ENCODE measurements around the gene CHCHD3. TPM values are rescaled to one million over a fixed set of nuclear protein-coding genes. Genes with fewer than 3 reads are reported as not detected.

The CHCHD3 gene
- total RNA-seq, 1 experiment from 2014 or later: 83.5 TPM

- no peaks in the 10 kb centered on the region for H4K20me1 ChIP-seq (ENCODE audit: insufficient read depth, low read depth, low read length)
- H3K9ac ChIP-seq (ENCODE audit: low read length): no peak overlapping the region
- no peaks in the 10 kb centered on the region for H3K36me3 ChIP-seq (ENCODE audit: insufficient read depth, low read length)
- no peaks in the 10 kb centered on the region for H3K79me2 ChIP-seq (ENCODE audit: low read length)
- H3K27me3 ChIP-seq (ENCODE audit: low read length): no peaks in the 10 kb centered on the region
- no peaks in the 10 kb centered on the region for H3K9me3 ChIP-seq (ENCODE audit: low read length)
- H3K9me2 ChIP-seq (replicated peaks; ENCODE audit: insufficient read depth, low read length): no peaks in the 10 kb centered on the region
- H3K27ac ChIP-seq (ENCODE audit: low read length): no peak overlapping the region
- no peak for DNase-seq
- no peaks in the 10 kb centered on the region for H3K4me1 ChIP-seq (ENCODE audit: low read length)
- no peak overlapping the region for H3K4me2 ChIP-seq (ENCODE audit: low read depth, low read length, poor library complexity, severe bottlenecking)
- H2AFZ ChIP-seq (ENCODE audit: low read length): no peak overlapping the region
- H3K4me3 ChIP-seq (ENCODE audit: low read length): no peak overlapping the region
Measured at GRCh38 chr7:132760244-132760623, 321.7 kb downstream of the CHCHD3 start.

- no peaks in the 10 kb centered on the region for H3K36me3 ChIP-seq (ENCODE audit: insufficient read depth, low read length)
- H3K4me1 ChIP-seq (ENCODE audit: low read length): no peaks in the 10 kb centered on the region
- no peaks in the 10 kb centered on the region for H4K20me1 ChIP-seq (ENCODE audit: insufficient read depth, low read depth, low read length)
- no peak overlapping the region for H2AFZ ChIP-seq (ENCODE audit: low read length)
- no peaks in the 10 kb centered on the region for H3K9me2 ChIP-seq (replicated peaks; ENCODE audit: insufficient read depth, low read length)
- H3K27ac ChIP-seq (ENCODE audit: low read length): no peak overlapping the region
- H3K4me3 ChIP-seq (ENCODE audit: low read length): no peak overlapping the region
- no peak for DNase-seq
- H3K9me3 ChIP-seq (ENCODE audit: low read length): no peaks in the 10 kb centered on the region
- H3K27me3 ChIP-seq (ENCODE audit: low read length): no peaks in the 10 kb centered on the region
- no peaks in the 10 kb centered on the region for H3K79me2 ChIP-seq (ENCODE audit: low read length)
- H3K9ac ChIP-seq (ENCODE audit: low read length): no peak overlapping the region
- no peak overlapping the region for H3K4me2 ChIP-seq (ENCODE audit: low read depth, low read length, poor library complexity, severe bottlenecking)
Measured at GRCh38 chr7:132759482-132760243, 322.2 kb downstream of the CHCHD3 start.

- no peak overlapping the region for H3K27ac ChIP-seq (ENCODE audit: low read length)
- no peaks in the 10 kb centered on the region for H4K20me1 ChIP-seq (ENCODE audit: insufficient read depth, low read depth, low read length)
- H3K79me2 ChIP-seq (ENCODE audit: low read length): no peaks in the 10 kb centered on the region
- no peak overlapping the region for H3K4me3 ChIP-seq (ENCODE audit: low read length)
- no peak overlapping the region for H3K9ac ChIP-seq (ENCODE audit: low read length)
- no peak overlapping the region for H3K4me2 ChIP-seq (ENCODE audit: low read depth, low read length, poor library complexity, severe bottlenecking)
- H3K36me3 ChIP-seq (ENCODE audit: insufficient read depth, low read length): no peaks in the 10 kb centered on the region
- H2AFZ ChIP-seq (ENCODE audit: low read length): no peak overlapping the region
- no peaks in the 10 kb centered on the region for H3K9me3 ChIP-seq (ENCODE audit: low read length)
- H3K4me1 ChIP-seq (ENCODE audit: low read length): no peaks in the 10 kb centered on the region
- H3K27me3 ChIP-seq (ENCODE audit: low read length): no peaks in the 10 kb centered on the region
- no peaks in the 10 kb centered on the region for H3K9me2 ChIP-seq (replicated peaks; ENCODE audit: insufficient read depth, low read length)
- no peak for DNase-seq
Measured at GRCh38 chr7:132758986-132759385, 322.9 kb downstream of the CHCHD3 start.

- H3K9me3 ChIP-seq (ENCODE audit: low read length): no peaks in the 10 kb centered on the region
- DNase-seq: no peak
- H3K4me2 ChIP-seq (ENCODE audit: low read depth, low read length, poor library complexity, severe bottlenecking): no peak overlapping the region
- no peaks in the 10 kb centered on the region for H3K27me3 ChIP-seq (ENCODE audit: low read length)
- H3K36me3 ChIP-seq (ENCODE audit: insufficient read depth, low read length): no peaks in the 10 kb centered on the region
- H3K27ac ChIP-seq (ENCODE audit: low read length): no peak overlapping the region
- H3K9ac ChIP-seq (ENCODE audit: low read length): no peak overlapping the region
- H3K9me2 ChIP-seq (replicated peaks; ENCODE audit: insufficient read depth, low read length): no peaks in the 10 kb centered on the region
- no peaks in the 10 kb centered on the region for H4K20me1 ChIP-seq (ENCODE audit: insufficient read depth, low read depth, low read length)
- no peaks in the 10 kb centered on the region for H3K79me2 ChIP-seq (ENCODE audit: low read length)
- no peak overlapping the region for H2AFZ ChIP-seq (ENCODE audit: low read length)
- H3K4me3 ChIP-seq (ENCODE audit: low read length): no peak overlapping the region
- H3K4me1 ChIP-seq (ENCODE audit: low read length): no peaks in the 10 kb centered on the region
Measured at GRCh38 chr7:132757783-132758182, 324.1 kb downstream of the CHCHD3 start.

GRCh38 chr7:132756484-132756990 is 325.4 kb downstream of the CHCHD3 start:
- Histone ChIP-seq H3K9me3 (ENCODE audit: low read length) (no peaks in the 10 kb centered on the region), H3K4me2 (ENCODE audit: low read depth, low read length, poor library complexity, severe bottlenecking) (no peak overlapping the region), H3K4me1 (ENCODE audit: low read length) (no peaks in the 10 kb centered on the region), H3K79me2 (ENCODE audit: low read length) (no peaks in the 10 kb centered on the region), H3K9ac (ENCODE audit: low read length) (no peak overlapping the region), H4K20me1 (ENCODE audit: insufficient read depth, low read depth, low read length) (no peaks in the 10 kb centered on the region), H3K9me2 (replicated peaks; ENCODE audit: insufficient read depth, low read length) (no peaks in the 10 kb centered on the region), H3K36me3 (ENCODE audit: insufficient read depth, low read length) (no peaks in the 10 kb centered on the region), H3K4me3 (ENCODE audit: low read length) (no peak overlapping the region), H3K27ac (ENCODE audit: low read length) (no peak overlapping the region), H3K27me3 (ENCODE audit: low read length) (no peaks in the 10 kb centered on the region), H2AFZ (ENCODE audit: low read length) (no peak overlapping the region)
- DNase-seq: no peak

GRCh38 chr7:132755538-132756483 is 326.1 kb downstream of the CHCHD3 start:
- Histone ChIP-seq H3K4me2 (ENCODE audit: low read depth, low read length, poor library complexity, severe bottlenecking) (no peak overlapping the region), H3K27ac (ENCODE audit: low read length) (no peak overlapping the region), H3K79me2 (ENCODE audit: low read length) (no peaks in the 10 kb centered on the region), H3K4me3 (ENCODE audit: low read length) (no peak overlapping the region), H3K27me3 (ENCODE audit: low read length) (no peaks in the 10 kb centered on the region), H4K20me1 (ENCODE audit: insufficient read depth, low read depth, low read length) (no peaks in the 10 kb centered on the region), H3K36me3 (ENCODE audit: insufficient read depth, low read length) (no peaks in the 10 kb centered on the region), H3K4me1 (ENCODE audit: low read length) (no peaks in the 10 kb centered on the region), H3K9me3 (ENCODE audit: low read length) (no peaks in the 10 kb centered on the region), H3K9ac (ENCODE audit: low read length) (no peak overlapping the region), H3K9me2 (replicated peaks; ENCODE audit: insufficient read depth, low read length) (no peaks in the 10 kb centered on the region), H2AFZ (ENCODE audit: low read length) (no peak overlapping the region)
- no peak for DNase-seq

GRCh38 chr7:132752431-132752830 is 329.5 kb downstream of the CHCHD3 start:
- H3K79me2 ChIP-seq (ENCODE audit: low read length): no peaks in the 10 kb centered on the region
- H3K9ac ChIP-seq (ENCODE audit: low read length): no peak overlapping the region
- no peaks in the 10 kb centered on the region for H3K4me1 ChIP-seq (ENCODE audit: low read length)
- no peak overlapping the region for H3K4me3 ChIP-seq (ENCODE audit: low read length)
- no peaks in the 10 kb centered on the region for H3K27me3 ChIP-seq (ENCODE audit: low read length)
- H3K9me3 ChIP-seq (ENCODE audit: low read length): no peaks in the 10 kb centered on the region
- no peak overlapping the region for H2AFZ ChIP-seq (ENCODE audit: low read length)
- no peaks in the 10 kb centered on the region for H4K20me1 ChIP-seq (ENCODE audit: insufficient read depth, low read depth, low read length)
- H3K36me3 ChIP-seq (ENCODE audit: insufficient read depth, low read length): no peaks in the 10 kb centered on the region
- H3K27ac ChIP-seq (ENCODE audit: low read length): no peak overlapping the region
- H3K9me2 ChIP-seq (replicated peaks; ENCODE audit: insufficient read depth, low read length): no peaks in the 10 kb centered on the region
- H3K4me2 ChIP-seq (ENCODE audit: low read depth, low read length, poor library complexity, severe bottlenecking): no peak overlapping the region
- DNase-seq: no peak

- Histone ChIP-seq H3K4me2 (ENCODE audit: low read depth, low read length, poor library complexity, severe bottlenecking) (no peak overlapping the region), H3K36me3 (ENCODE audit: insufficient read depth, low read length) (no peaks in the 10 kb centered on the region), H3K9ac (ENCODE audit: low read length) (no peak overlapping the region), H4K20me1 (ENCODE audit: insufficient read depth, low read depth, low read length) (no peaks in the 10 kb centered on the region), H3K27ac (ENCODE audit: low read length) (no peak overlapping the region), H2AFZ (ENCODE audit: low read length) (no peak overlapping the region), H3K9me2 (replicated peaks; ENCODE audit: insufficient read depth, low read length) (no peaks in the 10 kb centered on the region), H3K4me3 (ENCODE audit: low read length) (no peak overlapping the region), H3K4me1 (ENCODE audit: low read length) (no peaks in the 10 kb centered on the region), H3K79me2 (ENCODE audit: low read length) (no peaks in the 10 kb centered on the region), H3K9me3 (ENCODE audit: low read length) (no peaks in the 10 kb centered on the region), H3K27me3 (ENCODE audit: low read length) (no peaks in the 10 kb centered on the region)
- DNase-seq: no peak
Measured at GRCh38 chr7:132751244-132751647, 330.6 kb downstream of the CHCHD3 start.
